ENCODE measurements around the gene PRKCE.

DNA sequence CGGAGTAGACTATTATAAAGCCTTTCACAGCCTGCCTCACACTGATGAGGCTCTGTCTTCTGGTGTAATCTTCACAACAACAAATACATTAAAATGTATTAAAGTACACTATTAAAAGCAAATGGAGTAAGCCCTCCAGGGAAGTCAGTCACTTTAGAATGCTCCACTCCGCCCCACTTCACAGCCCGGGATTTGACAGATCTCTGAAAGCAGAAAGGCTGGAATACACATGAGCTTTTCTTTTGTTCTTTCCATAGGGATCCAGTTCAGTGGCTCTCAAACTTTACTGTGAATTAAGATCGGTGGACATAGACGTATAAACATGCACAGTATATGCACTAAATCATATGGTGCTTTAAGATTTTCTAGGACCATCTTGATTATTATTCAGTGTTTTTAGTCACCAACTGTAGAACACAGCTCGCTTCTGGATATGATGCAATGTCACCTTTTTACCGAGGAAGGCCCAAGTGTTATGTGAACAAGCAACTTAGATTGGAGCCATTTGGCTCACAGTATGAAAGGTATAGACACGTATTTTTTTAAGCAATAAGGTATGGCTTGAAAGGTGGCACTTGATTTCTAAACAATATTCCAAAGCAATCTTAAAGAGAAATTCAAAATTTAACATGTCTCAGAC is 151.1 kb downstream of the PRKCE start:
- TF ChIP-seq, protein P1, sequence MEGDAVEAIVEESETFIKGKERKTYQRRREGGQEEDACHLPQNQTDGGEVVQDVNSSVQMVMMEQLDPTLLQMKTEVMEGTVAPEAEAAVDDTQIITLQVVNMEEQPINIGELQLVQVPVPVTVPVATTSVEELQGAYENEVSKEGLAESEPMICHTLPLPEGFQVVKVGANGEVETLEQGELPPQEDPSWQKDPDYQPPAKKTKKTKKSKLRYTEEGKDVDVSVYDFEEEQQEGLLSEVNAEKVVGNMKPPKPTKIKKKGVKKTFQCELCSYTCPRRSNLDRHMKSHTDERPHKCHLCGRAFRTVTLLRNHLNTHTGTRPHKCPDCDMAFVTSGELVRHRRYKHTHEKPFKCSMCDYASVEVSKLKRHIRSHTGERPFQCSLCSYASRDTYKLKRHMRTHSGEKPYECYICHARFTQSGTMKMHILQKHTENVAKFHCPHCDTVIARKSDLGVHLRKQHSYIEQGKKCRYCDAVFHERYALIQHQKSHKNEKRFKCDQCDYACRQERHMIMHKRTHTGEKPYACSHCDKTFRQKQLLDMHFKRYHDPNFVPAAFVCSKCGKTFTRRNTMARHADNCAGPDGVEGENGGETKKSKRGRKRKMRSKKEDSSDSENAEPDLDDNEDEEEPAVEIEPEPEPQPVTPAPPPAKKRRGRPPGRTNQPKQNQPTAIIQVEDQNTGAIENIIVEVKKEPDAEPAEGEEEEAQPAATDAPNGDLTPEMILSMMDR (conservative IDR thresholded peaks at IDR 0.05 in 1 of 2, IDR thresholded peaks at IDR 0.05 in 1 of 2; ENCODE audit: extremely low read depth in 1 of 2, insufficient read depth in 1 of 2, low read depth in 1 of 2, low read length in 2 of 2): no peak
- no peak for TF ChIP-seq EZH2 (IDR thresholded peaks at IDR 0.05; ENCODE audit: borderline replicate concordance, low read length)

Measured in mammary epithelial cell (primary cell).